ENCODE data around the gene ARHGAP36. TPM values are rescaled to one million over a fixed set of nuclear protein-coding genes. Genes with fewer than 3 reads are reported as not detected.

The ARHGAP36 gene
- total RNA-seq (ENCODE audit: unreplicated experiment) = not detected
- long read RNA-seq = 0 reads

- no peaks in the 10 kb centered on the region for H3K4me1 Mint-ChIP-seq (ENCODE audit: unreplicated experiment)
- DNase-seq (ENCODE audit: low spot score) = no peak
- no peak for TF ChIP-seq CTCF (IDR thresholded peaks at IDR 0.05; ENCODE audit: unreplicated experiment)
- H3K9me3 Mint-ChIP-seq (ENCODE audit: unreplicated experiment) = no peaks in the 10 kb centered on the region
- no peak within 1 kb of the TSS for H3K4me3 Mint-ChIP-seq (ENCODE audit: unreplicated experiment)
- no peaks in the 10 kb centered on the region for H3K27me3 Mint-ChIP-seq (ENCODE audit: unreplicated experiment)
- no peaks in the 10 kb centered on the region for H3K36me3 Mint-ChIP-seq (ENCODE audit: low read depth, unreplicated experiment)
- no peak within 1 kb of the TSS for H3K27ac Mint-ChIP-seq (ENCODE audit: unreplicated experiment)
These were observed at the start of gene ARHGAP36 for GRCh38 chrX:131058136-131058868. Gene ARHGAP36, plus strand, starts transcription at chrX:131058346. Its CDS starts 23,320 bp downstream, at chrX:131081666.

- H3K36me3 Mint-ChIP-seq (ENCODE audit: low read depth, unreplicated experiment) = no peaks in the 10 kb centered on the region
- no peak overlapping the region for H3K27ac Mint-ChIP-seq (ENCODE audit: unreplicated experiment)
- DNase-seq (ENCODE audit: low spot score) = no peak
- no peak for TF ChIP-seq CTCF (IDR thresholded peaks at IDR 0.05; ENCODE audit: unreplicated experiment)
- no peaks in the 10 kb centered on the region for H3K4me1 Mint-ChIP-seq (ENCODE audit: unreplicated experiment)
- no peak overlapping the region for H3K4me3 Mint-ChIP-seq (ENCODE audit: unreplicated experiment)
- H3K9me3 Mint-ChIP-seq (ENCODE audit: unreplicated experiment) = no peaks in the 10 kb centered on the region
- H3K27me3 Mint-ChIP-seq (ENCODE audit: unreplicated experiment) = no peaks in the 10 kb centered on the region
These were observed 48.0 kb upstream of the ARHGAP36 start for GRCh38 chrX:131010186-131010585.

- no peaks in the 10 kb centered on the region for H3K27me3 Mint-ChIP-seq (ENCODE audit: unreplicated experiment)
- no peak overlapping the region for H3K27ac Mint-ChIP-seq (ENCODE audit: unreplicated experiment)
These were observed 32.8 kb upstream of the ARHGAP36 start for GRCh38 chrX:131025336-131025735.

GRCh38 chrX:131032354-131033230 lies 25.6 kb upstream of the ARHGAP36 start:
- Mint-ChIP-seq H3K27me3 (ENCODE audit: unreplicated experiment) (peaks cover under 1% of the 10 kb centered on the region), H3K27ac (ENCODE audit: unreplicated experiment) (no peak overlapping the region)

More at GRCh38 chrX:131025336-131025735, 32.8 kb upstream of the ARHGAP36 start:
- Mint-ChIP-seq H3K4me1 (ENCODE audit: unreplicated experiment) (no peaks in the 10 kb centered on the region), H3K4me3 (ENCODE audit: unreplicated experiment) (no peak overlapping the region), H3K9me3 (ENCODE audit: unreplicated experiment) (no peaks in the 10 kb centered on the region), H3K36me3 (ENCODE audit: low read depth, unreplicated experiment) (no peaks in the 10 kb centered on the region)
- TF ChIP-seq CTCF (IDR thresholded peaks at IDR 0.05; ENCODE audit: unreplicated experiment) = no peak
- DNase-seq (ENCODE audit: low spot score) = no peak

More at GRCh38 chrX:131032354-131033230, 25.6 kb upstream of the ARHGAP36 start:
- Mint-ChIP-seq H3K9me3 (ENCODE audit: unreplicated experiment) (no peaks in the 10 kb centered on the region), H3K4me3 (ENCODE audit: unreplicated experiment) (no peak overlapping the region), H3K4me1 (ENCODE audit: unreplicated experiment) (no peaks in the 10 kb centered on the region), H3K36me3 (ENCODE audit: low read depth, unreplicated experiment) (no peaks in the 10 kb centered on the region)
- DNase-seq (ENCODE audit: low spot score) = no peak
- no peak for TF ChIP-seq CTCF (IDR thresholded peaks at IDR 0.05; ENCODE audit: unreplicated experiment)
